OCI-LY1 (cell line): Measurements from ENCODE around the gene ZNF862.

Experiments
- EZH2 ChIP-seq: fragments of 200-600 bp; sonication (generic), shearing (Covaris generic); IDR thresholded peaks from 2 replicates; pipeline ENCODE4 v1.8.0; 2017; ENCODE audit warnings: borderline replicate concordance, mixed run types, mild to moderate bottlenecking, antibody characterized with exemption, low read length, moderate library complexity, mixed read lengths
- TF ChIP-seq, protein P1 (sequence below): fragments of 200-600 bp; sonication (generic), shearing (Covaris generic); IDR thresholded peaks from 2 replicates; pipeline ENCODE4 v1.5.1; 2017; ENCODE audit warnings: mild to moderate bottlenecking, antibody characterized with exemption, low read length, moderate library complexity, mixed read lengths

DNA sequence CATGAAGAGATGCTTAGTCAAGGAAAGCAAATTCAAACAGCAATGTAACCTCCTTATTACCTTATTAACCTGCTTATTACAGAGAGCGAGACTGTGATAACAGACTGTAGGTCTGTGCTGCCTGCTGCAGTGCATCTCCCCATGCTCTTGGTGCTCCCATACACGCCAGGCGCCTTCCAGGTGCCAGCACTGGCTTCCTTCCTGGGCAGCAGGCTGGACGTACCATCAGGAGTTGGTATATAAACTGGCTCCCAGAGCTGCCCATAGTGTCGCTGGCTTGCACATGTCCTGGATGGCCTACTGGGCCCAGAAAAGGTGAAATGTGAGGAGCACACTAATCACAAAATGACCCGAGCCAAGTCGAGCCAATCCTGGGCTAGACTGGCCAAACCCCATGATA is 49.1 kb downstream of the ZNF862 start:
- TF ChIP-seq, protein P1, sequence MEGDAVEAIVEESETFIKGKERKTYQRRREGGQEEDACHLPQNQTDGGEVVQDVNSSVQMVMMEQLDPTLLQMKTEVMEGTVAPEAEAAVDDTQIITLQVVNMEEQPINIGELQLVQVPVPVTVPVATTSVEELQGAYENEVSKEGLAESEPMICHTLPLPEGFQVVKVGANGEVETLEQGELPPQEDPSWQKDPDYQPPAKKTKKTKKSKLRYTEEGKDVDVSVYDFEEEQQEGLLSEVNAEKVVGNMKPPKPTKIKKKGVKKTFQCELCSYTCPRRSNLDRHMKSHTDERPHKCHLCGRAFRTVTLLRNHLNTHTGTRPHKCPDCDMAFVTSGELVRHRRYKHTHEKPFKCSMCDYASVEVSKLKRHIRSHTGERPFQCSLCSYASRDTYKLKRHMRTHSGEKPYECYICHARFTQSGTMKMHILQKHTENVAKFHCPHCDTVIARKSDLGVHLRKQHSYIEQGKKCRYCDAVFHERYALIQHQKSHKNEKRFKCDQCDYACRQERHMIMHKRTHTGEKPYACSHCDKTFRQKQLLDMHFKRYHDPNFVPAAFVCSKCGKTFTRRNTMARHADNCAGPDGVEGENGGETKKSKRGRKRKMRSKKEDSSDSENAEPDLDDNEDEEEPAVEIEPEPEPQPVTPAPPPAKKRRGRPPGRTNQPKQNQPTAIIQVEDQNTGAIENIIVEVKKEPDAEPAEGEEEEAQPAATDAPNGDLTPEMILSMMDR = no peak
- TF ChIP-seq EZH2 = no peak
